Smooth muscle cell (in vitro differentiated cells): ENCODE measurements around the gene USP7. TPM values are rescaled to one million over a fixed set of nuclear protein-coding genes. Genes with fewer than 3 reads are reported as not detected.

Source experiments
- DNase-seq: peaks from one replicate; lab custom pipeline; 2025; ENCODE audit not compliant: unreplicated experiment; lab: John Stamatoyannopoulos, UW
- H2AFZ ChIP-seq: fragments of 200-600 bp; sonication (generic); 2 replicates; pipeline ENCODE4 v1.6.0; 2016; ENCODE audit warnings: antibody characterized with exemption, low read depth, mild to moderate bottlenecking
- H3F3A ChIP-seq: fragments of 200-600 bp; sonication (generic); 2 replicates; pipeline ENCODE4 v1.6.0; 2017; ENCODE audit warnings: antibody characterized with exemption, low read depth
- H3K27ac ChIP-seq: fragments of 200-600 bp; sonication (generic); 2 replicates; pipeline ENCODE4 v1.5.1; 2016; ENCODE audit warnings: low read depth, mild to moderate bottlenecking
- H3K27me3 ChIP-seq: fragments of 200-600 bp; sonication (generic); 2 replicates; pipeline ENCODE4 v1.6.1; 2016; ENCODE audit warnings: low read depth, mild to moderate bottlenecking
- H3K36me3 ChIP-seq: fragments of 200-600 bp; sonication (generic); 2 replicates; pipeline ENCODE4 v1.5.1; 2016; ENCODE audit warnings: low read depth
- H3K4me1 ChIP-seq: fragments of 200-600 bp; sonication (generic); 2 replicates; pipeline ENCODE4 v1.5.1; 2016; ENCODE audit warnings: low read depth
- H3K4me2 ChIP-seq: fragments of 200-600 bp; sonication (generic); 2 replicates; pipeline ENCODE4 v1.6.0; 2016; ENCODE audit warnings: mild to moderate bottlenecking
- H3K4me3 ChIP-seq: fragments of 200-600 bp; sonication (generic); 2 replicates; pipeline ENCODE4 v1.5.1; 2016; ENCODE audit warnings: mild to moderate bottlenecking
- H3K79me2 ChIP-seq: fragments of 200-600 bp; sonication (generic); 2 replicates; pipeline ENCODE4 v1.6.0; 2016; ENCODE audit warnings: low read depth, mild to moderate bottlenecking
- H3K9ac ChIP-seq: fragments of 200-600 bp; sonication (generic); 2 replicates; pipeline ENCODE4 v1.6.0; 2016; ENCODE audit warnings: low read depth
- H3K9me3 ChIP-seq: fragments of 200-600 bp; sonication (generic); replicated peaks from 2 replicates; pipeline ENCODE4 v1.5.1; 2016; ENCODE audit warnings: low read depth
- H4K20me1 ChIP-seq: fragments of 200-600 bp; sonication (generic); 2 replicates; pipeline ENCODE4 v1.6.0; 2016; ENCODE audit warnings: low read depth
- CTCF ChIP-seq: fragments of 200-600 bp; sonication (generic); IDR thresholded peaks from 2 replicates; pipeline ENCODE4 v1.5.1; 2017; ENCODE audit warnings: borderline replicate concordance, mild to moderate bottlenecking, antibody characterized with exemption; ENCODE audit not compliant: insufficient read depth, poor library complexity, severe bottlenecking
- WGBS: methylation state at CpG from one replicate; pipeline ENCODE4 v1.1.7; 2016; ENCODE audit warnings: low lambda C conversion rate; 5-methylcytosine and 5-hydroxymethylcytosine counted together
- polyA plus RNA-seq: library from polyadenylated mRNA; unstranded; fragments of >200 nt; fragmentation: Nextera tagmentation; extraction: Ambion mirVana; gene quantifications from 2 replicates; pipeline ENCODE4 v1.2.1, GENCODE V29; 2016
- total RNA-seq: library from RNA; depleted of rRNA; stranded (reverse); fragments of >200 nt; gene quantifications from 2 replicates; pipeline ENCODE4 v1.2.3, GENCODE V29; 2014

The USP7 gene
- total and polyA plus RNA-seq, 2 experiments from 2014 or later: 50.7 to 52.1 TPM

GRCh38 chr16:8861563-8862308 lies 102.0 kb downstream of the USP7 start:
- Histone ChIP-seq H3K4me3 (no peak overlapping the region), H3K9ac (no peak overlapping the region), H3K27me3 (no peaks in the 10 kb centered on the region), H3K36me3 (no peaks in the 10 kb centered on the region), H3F3A (peaks cover 10% of the 10 kb centered on the region), H3K4me1 (peaks cover 16% of the 10 kb centered on the region), H2AFZ (no peak overlapping the region), H3K27ac (no peak overlapping the region), H3K4me2 (no peak overlapping the region), H3K9me3 (no peaks in the 10 kb centered on the region), H3K79me2 (peaks cover 64% of the 10 kb centered on the region), H4K20me1 (peaks cover 96% of the 10 kb centered on the region)
- WGBS: 91% methylated on average over 13 of the region's 14 CpGs
- no peak for TF ChIP-seq CTCF
- no peak for DNase-seq

GRCh38 chr16:8859913-8860881 lies 103.5 kb downstream of the USP7 start:
- H3K4me3 ChIP-seq: no peak overlapping the region
- no peak for DNase-seq
- peaks cover 49% of the 10 kb centered on the region for H3K79me2 ChIP-seq
- peaks cover 96% of the 10 kb centered on the region for H4K20me1 ChIP-seq
- no peak overlapping the region for H2AFZ ChIP-seq
- peaks cover 4% of the 10 kb centered on the region for H3K36me3 ChIP-seq
- TF ChIP-seq CTCF: no peak
- WGBS: 74% methylated on average over 23 of the region's 25 CpGs
- H3K27me3 ChIP-seq: no peaks in the 10 kb centered on the region
- H3K9me3 ChIP-seq: no peaks in the 10 kb centered on the region
- H3K4me1 ChIP-seq: peaks cover 8% of the 10 kb centered on the region
- H3F3A ChIP-seq: peaks cover 19% of the 10 kb centered on the region
- H3K4me2 ChIP-seq: no peak overlapping the region
- H3K9ac ChIP-seq: no peak overlapping the region
- no peak overlapping the region for H3K27ac ChIP-seq

- no peaks in the 10 kb centered on the region for H3K27me3 ChIP-seq
- no peak for DNase-seq
- no peak for TF ChIP-seq CTCF
- peaks cover 5% of the 10 kb centered on the region for H3K4me1 ChIP-seq
- 96% methylated on average over 30 of the region's 31 CpGs for WGBS
- no peaks in the 10 kb centered on the region for H3K9me3 ChIP-seq
- peaks cover 39% of the 10 kb centered on the region for H3K79me2 ChIP-seq
- peaks cover 96% of the 10 kb centered on the region for H4K20me1 ChIP-seq
- no peak overlapping the region for H3K27ac ChIP-seq
- no peak overlapping the region for H3K9ac ChIP-seq
- peaks cover 4% of the 10 kb centered on the region for H3K36me3 ChIP-seq
- H3K4me3 ChIP-seq: no peak overlapping the region
- no peak overlapping the region for H2AFZ ChIP-seq
- H3F3A ChIP-seq: peaks cover 25% of the 10 kb centered on the region
- no peak overlapping the region for H3K4me2 ChIP-seq
Measured at GRCh38 chr16:8858994-8859912, 104.5 kb downstream of the USP7 start.
